ENCODE results near the gene LRCH1.
"Not testable (repeated sequence)": the region's sequence is repeated elsewhere in the genome, so short reads cannot be mapped to it uniquely, and the experiment has no call there.

The LRCH1 gene

GRCh38 chr13:46753137-46753536 is 200.2 kb downstream of the LRCH1 start:
- DNase-seq (ENCODE audit: low spot score), result no peak

- DNase-seq (ENCODE audit: low spot score), result no peak
Observed at GRCh38 chr13:46753917-46754316, 200.9 kb downstream of the LRCH1 start.

- no peak for DNase-seq (ENCODE audit: low spot score)
Observed at GRCh38 chr13:46754812-46755211, 201.8 kb downstream of the LRCH1 start.

GRCh38 chr13:46755508-46755907 is 202.5 kb downstream of the LRCH1 start:
- not testable (repeated sequence) for DNase-seq (ENCODE audit: low spot score)

GRCh38 chr13:46756977-46757376 is 204.0 kb downstream of the LRCH1 start:
- DNase-seq (ENCODE audit: low spot score), result no peak

- DNase-seq (ENCODE audit: low spot score), result no peak
Observed at GRCh38 chr13:46757640-46758039, 204.7 kb downstream of the LRCH1 start.

- DNase-seq (ENCODE audit: low spot score), result no peak
Observed at GRCh38 chr13:46759846-46760245, 206.9 kb downstream of the LRCH1 start.

GRCh38 chr13:46761174-46761573 is 208.2 kb downstream of the LRCH1 start:
- no peak for DNase-seq (ENCODE audit: low spot score)

GRCh38 chr13:46761866-46762265 is 208.9 kb downstream of the LRCH1 start:
- DNase-seq (ENCODE audit: low spot score), result no peak

- not testable (repeated sequence) for DNase-seq (ENCODE audit: low spot score)
Observed at GRCh38 chr13:46769925-46770324, 217.0 kb downstream of the LRCH1 start.

- DNase-seq (ENCODE audit: low spot score), result no peak
Observed at GRCh38 chr13:46771693-46772092, 218.7 kb downstream of the LRCH1 start.

- no peak for DNase-seq (ENCODE audit: low spot score)
Observed at GRCh38 chr13:46773541-46773940, 220.6 kb downstream of the LRCH1 start.

- no peak for DNase-seq (ENCODE audit: low spot score)
Observed at GRCh38 chr13:46775385-46776107, 222.6 kb downstream of the LRCH1 start.

- no peak for DNase-seq (ENCODE audit: low spot score)
Observed at GRCh38 chr13:46778095-46778494, 225.1 kb downstream of the LRCH1 start.

- DNase-seq (ENCODE audit: low spot score), result no peak
Observed at GRCh38 chr13:46778890-46779289, 225.9 kb downstream of the LRCH1 start.

- DNase-seq (ENCODE audit: low spot score), result no peak
Observed at GRCh38 chr13:46782066-46782465, 229.1 kb downstream of the LRCH1 start.

GRCh38 chr13:46782691-46783090 is 229.7 kb downstream of the LRCH1 start:
- DNase-seq (ENCODE audit: low spot score), result no peak

- DNase-seq (ENCODE audit: low spot score), result no peak
Observed at GRCh38 chr13:46783504-46783903, 230.5 kb downstream of the LRCH1 start.

- DNase-seq (ENCODE audit: low spot score), result no peak
Observed at GRCh38 chr13:46795321-46795720, 242.4 kb downstream of the LRCH1 start.

GRCh38 chr13:46796129-46796514 is 243.2 kb downstream of the LRCH1 start:
- DNase-seq (ENCODE audit: low spot score), result no peak

GRCh38 chr13:46796515-46797474 is 243.8 kb downstream of the LRCH1 start, which contains the start of gene ESD:
Gene ESD (minus strand): TSS chr13:46797161. CDS start chr13:46791413, 5,748 bp downstream.
- DNase-seq (ENCODE audit: low spot score), result peak; percentile 95

- no peak for DNase-seq (ENCODE audit: low spot score)
Observed at GRCh38 chr13:46797501-46798237, 244.7 kb downstream of the LRCH1 start.
